ENCODE results near the gene F11R. TPM values are rescaled to one million over a fixed set of nuclear protein-coding genes. Genes with fewer than 3 reads are reported as not detected.
"Not testable (repeated sequence)": the region's sequence is repeated elsewhere in the genome, so short reads cannot be mapped to it uniquely, and the experiment has no call there.

The F11R gene
- total RNA-seq, 2 donors from 2014 or later: 134 to 179 TPM

DNA sequence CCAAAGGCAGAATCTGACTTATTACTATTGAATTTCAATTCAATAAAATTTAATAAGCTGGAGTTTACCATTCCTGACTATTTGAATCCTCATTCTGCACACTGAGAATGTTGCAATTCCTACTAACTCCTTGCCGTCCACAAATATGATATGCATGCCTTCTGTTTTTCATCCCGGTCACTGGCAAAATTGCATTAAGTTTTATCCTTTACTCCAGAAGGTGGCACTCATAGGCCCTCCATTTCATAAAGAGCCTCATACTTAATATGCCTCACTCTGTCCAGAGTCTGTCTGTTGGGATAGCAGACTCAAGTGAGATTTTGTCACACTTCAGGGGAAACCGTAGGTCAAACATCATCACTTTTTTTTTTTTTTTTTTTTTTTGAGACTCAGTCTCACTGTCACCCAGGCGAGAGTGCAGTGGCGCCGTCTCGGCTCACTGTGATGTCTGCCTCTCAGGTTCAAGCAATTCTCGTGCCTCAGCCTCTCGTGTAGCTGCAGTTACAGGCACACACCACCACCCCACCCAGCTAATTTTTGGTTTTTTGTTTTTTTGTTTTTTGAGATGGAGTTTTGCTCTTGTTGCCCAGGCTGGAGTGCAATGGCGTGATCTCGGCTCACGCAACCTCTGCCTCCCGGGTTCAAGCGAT is 27.3 kb downstream of the F11R start:
- H3K27me3 ChIP-seq: no peaks in the 10 kb centered on the region
- DNase-seq: no peak
- no peaks in the 10 kb centered on the region for H3K9me3 ChIP-seq
- H3K36me3 ChIP-seq: peaks cover 5% of the 10 kb centered on the region
- intact Hi-C loops (cut with DNase I): loop anchor here (10.0 kb wide), 1 partner anchor 51 kb away; the partner anchor contains the start of gene USF1
- H3K9ac ChIP-seq (ENCODE audit: low read depth in 2 of 2, low read length in 2 of 2): no peak overlapping the region
- H3K4me1 ChIP-seq: no peaks in the 10 kb centered on the region
- H3K4me3 ChIP-seq: no peak overlapping the region
- TF ChIP-seq, protein P1, sequence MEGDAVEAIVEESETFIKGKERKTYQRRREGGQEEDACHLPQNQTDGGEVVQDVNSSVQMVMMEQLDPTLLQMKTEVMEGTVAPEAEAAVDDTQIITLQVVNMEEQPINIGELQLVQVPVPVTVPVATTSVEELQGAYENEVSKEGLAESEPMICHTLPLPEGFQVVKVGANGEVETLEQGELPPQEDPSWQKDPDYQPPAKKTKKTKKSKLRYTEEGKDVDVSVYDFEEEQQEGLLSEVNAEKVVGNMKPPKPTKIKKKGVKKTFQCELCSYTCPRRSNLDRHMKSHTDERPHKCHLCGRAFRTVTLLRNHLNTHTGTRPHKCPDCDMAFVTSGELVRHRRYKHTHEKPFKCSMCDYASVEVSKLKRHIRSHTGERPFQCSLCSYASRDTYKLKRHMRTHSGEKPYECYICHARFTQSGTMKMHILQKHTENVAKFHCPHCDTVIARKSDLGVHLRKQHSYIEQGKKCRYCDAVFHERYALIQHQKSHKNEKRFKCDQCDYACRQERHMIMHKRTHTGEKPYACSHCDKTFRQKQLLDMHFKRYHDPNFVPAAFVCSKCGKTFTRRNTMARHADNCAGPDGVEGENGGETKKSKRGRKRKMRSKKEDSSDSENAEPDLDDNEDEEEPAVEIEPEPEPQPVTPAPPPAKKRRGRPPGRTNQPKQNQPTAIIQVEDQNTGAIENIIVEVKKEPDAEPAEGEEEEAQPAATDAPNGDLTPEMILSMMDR (IDR thresholded peaks at IDR 0.05): no peak
- H3K27ac ChIP-seq: no peak overlapping the region

DNA sequence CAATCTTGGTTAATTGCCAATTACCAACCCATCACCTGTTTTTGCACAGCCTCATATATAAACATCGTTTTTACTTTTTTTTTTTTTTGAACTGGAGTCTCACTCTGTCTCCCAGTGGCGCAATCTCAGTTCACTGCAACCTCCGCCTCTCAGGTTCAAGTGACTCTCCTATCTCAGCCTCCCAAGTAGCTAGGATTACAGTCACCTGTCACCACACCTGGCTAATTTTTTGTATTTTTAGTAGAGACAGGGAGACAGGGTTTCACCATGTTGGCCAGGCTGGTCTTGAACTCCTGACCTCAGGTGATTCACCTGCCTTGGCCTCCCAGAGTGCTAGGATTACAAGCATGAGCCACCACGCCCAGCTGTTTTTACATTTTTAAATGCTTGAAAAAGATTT is 28.9 kb downstream of the F11R start:
- intact Hi-C loops (cut with DNase I): loop anchor here (10.0 kb wide), 1 partner anchor 53 kb away; the partner anchor contains the start of gene USF1

DNA sequence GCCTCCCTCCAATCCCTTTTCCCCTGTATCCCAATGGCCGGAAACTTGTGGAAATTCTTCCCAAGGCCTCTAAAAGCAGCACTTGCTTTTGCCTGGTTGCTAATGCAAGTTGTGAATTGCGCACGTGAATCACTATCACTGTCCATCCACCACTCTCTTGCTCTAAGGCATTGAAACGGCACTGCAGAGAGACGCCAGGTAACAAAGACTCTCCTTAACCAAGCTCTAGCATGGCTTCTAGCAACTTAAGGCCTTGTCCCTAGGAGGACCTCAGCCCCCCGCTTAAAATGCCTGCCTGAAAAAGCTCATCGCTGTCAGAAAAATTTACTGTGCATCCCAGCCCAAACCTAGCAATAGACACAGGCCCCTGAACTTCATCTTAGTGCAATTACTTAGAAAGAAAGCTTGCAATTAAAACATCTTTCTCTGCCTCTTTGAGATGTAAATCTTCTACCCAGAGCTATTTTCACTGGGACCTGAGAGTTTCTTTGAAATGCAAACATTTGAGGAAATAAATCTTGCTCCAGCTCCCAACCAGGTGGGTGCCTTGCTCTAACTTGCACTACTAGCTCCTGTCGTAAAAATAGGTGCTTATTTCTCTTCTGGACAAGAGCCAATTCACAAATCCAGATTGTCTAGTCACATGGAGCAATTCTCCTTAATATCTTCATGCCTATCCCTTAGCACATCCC is 33.4 kb downstream of the F11R start:
- DNase-seq: no peak
- no peak overlapping the region for H3K27ac ChIP-seq
- no peak overlapping the region for H3K4me3 ChIP-seq
- intact Hi-C loops (cut with DNase I): no loop called here
- no peaks in the 10 kb centered on the region for H3K27me3 ChIP-seq
- TF ChIP-seq, protein P1 (IDR thresholded peaks at IDR 0.05): no peak
- H3K36me3 ChIP-seq: no peaks in the 10 kb centered on the region
- H3K4me1 ChIP-seq: no peaks in the 10 kb centered on the region
- H3K9ac ChIP-seq (ENCODE audit: low read depth in 2 of 2, low read length in 2 of 2): no peak overlapping the region
- H3K9me3 ChIP-seq: no peaks in the 10 kb centered on the region

More for the DNA sequence above, 28.9 kb downstream of the F11R start:
- not testable (repeated sequence) for H3K9ac ChIP-seq (ENCODE audit: low read depth in 2 of 2, low read length in 2 of 2); H3K36me3 ChIP-seq; H3K27ac ChIP-seq; H3K4me3 ChIP-seq; H3K4me1 ChIP-seq; H3K27me3 ChIP-seq; H3K9me3 ChIP-seq; DNase-seq

DNA sequence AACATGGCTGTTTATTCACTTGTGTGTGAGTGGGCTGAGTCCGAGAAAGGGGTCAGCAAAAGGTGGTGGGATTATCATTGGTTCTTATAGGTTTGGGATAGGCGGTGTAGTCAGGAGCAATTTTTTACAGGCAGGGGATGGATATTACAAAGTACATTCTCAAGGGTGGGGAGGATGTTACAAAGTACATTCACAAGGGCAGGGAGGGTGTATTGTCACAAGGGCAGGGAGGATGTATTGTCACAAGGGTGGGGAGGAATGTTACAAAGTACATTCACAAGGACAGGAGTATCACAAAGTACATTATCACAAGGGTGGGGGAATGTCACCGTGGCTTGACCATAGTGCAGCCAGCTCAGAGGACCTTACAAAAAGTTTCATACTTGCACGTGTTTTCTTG is 35.2 kb downstream of the F11R start:
- Histone ChIP-seq H3K27ac (no peak overlapping the region), H3K4me3 (no peak overlapping the region), H3K27me3 (peaks cover 3% of the 10 kb centered on the region), H3K4me1 (no peaks in the 10 kb centered on the region), H3K9me3 (no peaks in the 10 kb centered on the region), H3K36me3 (no peaks in the 10 kb centered on the region), H3K9ac (ENCODE audit: low read depth in 2 of 2, low read length in 2 of 2) (no peak overlapping the region)
- intact Hi-C loops (cut with DNase I): no loop called here
- TF ChIP-seq, protein P1 (IDR thresholded peaks at IDR 0.05): no peak
- DNase-seq: no peak

DNA sequence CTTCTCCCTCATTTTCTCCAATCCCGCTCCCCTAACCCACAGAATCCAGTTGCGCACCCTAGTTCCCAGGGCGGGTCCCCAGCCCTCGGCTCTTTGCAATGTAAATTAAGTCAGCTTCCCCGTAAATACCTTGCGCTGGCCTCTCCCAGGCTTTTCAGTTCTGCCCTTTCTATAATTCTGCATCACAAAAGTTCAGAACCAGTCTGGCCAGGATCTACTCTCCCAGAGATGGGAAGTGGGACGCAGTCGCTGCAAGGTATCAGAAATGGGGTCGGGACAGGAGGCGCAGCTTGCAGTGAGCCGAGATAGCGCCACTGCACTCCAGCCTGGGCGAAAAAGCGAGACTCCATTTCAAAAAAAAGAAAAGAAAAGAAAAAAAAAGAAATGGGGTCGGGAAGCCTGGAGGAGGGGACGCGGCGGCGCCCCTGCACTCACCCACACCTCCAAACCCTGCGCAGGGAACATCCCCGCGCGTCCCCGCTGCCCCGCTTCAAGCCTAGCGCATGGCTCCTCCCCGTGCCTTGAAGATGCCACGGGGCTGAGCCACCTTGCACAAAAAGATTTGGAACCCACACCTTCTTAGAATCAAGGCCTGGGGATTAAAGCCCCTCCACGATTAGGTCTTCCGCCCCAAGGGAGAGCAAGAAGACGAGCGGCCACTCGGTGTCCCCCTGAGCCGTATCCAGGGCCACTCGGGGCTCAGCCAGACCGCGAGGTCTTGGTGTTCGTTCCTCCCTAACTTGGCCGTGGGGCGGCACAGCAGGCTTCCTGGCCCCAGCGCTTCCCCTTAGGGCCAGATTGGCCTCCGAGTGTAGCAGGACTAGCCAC is 39.2 kb downstream of the F11R start:
- no peak for DNase-seq

More for the DNA sequence above, 39.2 kb downstream of the F11R start:
- Histone ChIP-seq H3K4me1 (no peaks in the 10 kb centered on the region), H3K9me3 (no peaks in the 10 kb centered on the region), H3K27ac (no peak overlapping the region), H3K36me3 (no peaks in the 10 kb centered on the region), H3K9ac (ENCODE audit: low read depth in 2 of 2, low read length in 2 of 2) (no peak overlapping the region), H3K4me3 (no peak overlapping the region), H3K27me3 (peaks cover 3% of the 10 kb centered on the region)
- intact Hi-C loops (cut with DNase I): no loop called here
- TF ChIP-seq, protein P1 (IDR thresholded peaks at IDR 0.05): no peak

All from colonic mucosa (tissue), 4 donors.